Calu3 (cell line): ENCODE measurements around the gene MIS18BP1. TPM values are rescaled to one million over a fixed set of nuclear protein-coding genes. Genes with fewer than 3 reads are reported as not detected.

ENCODE experiments used
- BruUV-seq: library from RNA; stranded (reverse); fragments of 400-500 nt; replicated peaks from 2 replicates; lab custom pipeline; 2021; lab: Mats Ljungman, UMichigan
- CTCF ChIA-PET: fragments of 300-600 bp; sonication (Branson Sonifier 250); formaldehyde crosslinking; loops from one replicate; lab custom pipeline; 2022; ENCODE audit warnings: antibody characterized with exemption; lab: Charles Lee
- DNase-seq: peaks from one replicate; pipeline ENCODE4 v3.0.0; 2022
- H3K27ac Mint-ChIP-seq: one replicate; pipeline ENCODE4 v1.8.0; 2022; ENCODE audit warnings: mixed read lengths; ENCODE audit not compliant: unreplicated experiment
- H3K27me3 Mint-ChIP-seq: one replicate; pipeline ENCODE4 v1.8.0; 2022; ENCODE audit warnings: mixed read lengths; ENCODE audit not compliant: unreplicated experiment
- H3K36me3 Mint-ChIP-seq: one replicate; pipeline ENCODE4 v1.8.0; 2022; ENCODE audit warnings: mild to moderate bottlenecking, moderate library complexity, mixed read lengths; ENCODE audit not compliant: insufficient read depth, unreplicated experiment
- H3K4me1 Mint-ChIP-seq: one replicate; pipeline ENCODE4 v1.8.0; 2022; ENCODE audit warnings: mild to moderate bottlenecking, low read depth, mixed read lengths; ENCODE audit not compliant: unreplicated experiment
- H3K4me3 Mint-ChIP-seq: one replicate; pipeline ENCODE4 v1.8.0; 2022; ENCODE audit warnings: mild to moderate bottlenecking, low read depth, moderate library complexity, mixed read lengths; ENCODE audit not compliant: unreplicated experiment
- H3K9me3 Mint-ChIP-seq: one replicate; pipeline ENCODE4 v1.8.0; 2022; ENCODE audit warnings: low read depth, mixed read lengths; ENCODE audit not compliant: unreplicated experiment
- CTCF ChIP-seq: fragments of 200-600 bp; IDR thresholded peaks from one replicate; pipeline ENCODE4 v1.8.0; 2022; ENCODE audit warnings: antibody characterized with exemption; ENCODE audit not compliant: unreplicated experiment
- intact Hi-C: fragments of 100-400 bp; cut with micrococcal nuclease; formaldehyde crosslinking; loops from one replicate; pipeline ENCODE4 v1.10.0; 2022; ENCODE audit not compliant: unreplicated experiment
- total RNA-seq: library from RNA; stranded (reverse); gene quantifications from 2 replicates; pipeline ENCODE4 v1.2.3, GENCODE V29; 2022

MIS18BP1 gene
- total RNA-seq, 1 experiment from 2014 or later: 47.4 TPM

- CTCF ChIA-PET: no interaction called here
- Mint-ChIP-seq H3K36me3 (no peaks in the 10 kb centered on the region), H3K27ac (no peak overlapping the region), H3K4me3 (no peak overlapping the region), H3K27me3 (no peaks in the 10 kb centered on the region), H3K4me1 (no peaks in the 10 kb centered on the region), H3K9me3 (no peaks in the 10 kb centered on the region)
- DNase-seq: no peak
- intact Hi-C loops: no loop called here
- TF ChIP-seq CTCF: no peak
- BruUV-seq: no TSS peak
Observed at GRCh38 chr14:45156067-45156466, 96.9 kb downstream of the MIS18BP1 start.

Other genes with a start within 250 kb of the MIS18BP1 start
- gene PRPF39, start 169.1 kb downstream of the MIS18BP1 start, total RNA-seq: 34.2 and 35.8 TPM in 2 replicates
- gene FKBP3, start 118.7 kb downstream of the MIS18BP1 start, total RNA-seq: 68.9 and 72.8 TPM in 2 replicates
- 11.4 and 14.6 TPM in 2 replicates for gene FANCM, start 117.3 kb downstream of the MIS18BP1 start, total RNA-seq